ENCODE data around the gene PSMD5. TPM values are rescaled to one million over a fixed set of nuclear protein-coding genes. Genes with fewer than 3 reads are reported as not detected.

Gene PSMD5
- total RNA-seq, 6 experiments from 2014 or later: 56.9 to 63.2 (median 60.1) TPM

- H3K27me3 Mint-ChIP-seq (ENCODE audit: insufficient read depth): peaks cover 3% of the 10 kb centered on the region; the same call in 1 of the 2 replicates
- peaks cover 14% of the 10 kb centered on the region; the same call in 1 of the 2 replicates for H3K36me3 Mint-ChIP-seq (ENCODE audit: low read depth)
- no peak overlapping the region for H3K4me3 Mint-ChIP-seq
- H3K9me3 Mint-ChIP-seq: no peaks in the 10 kb centered on the region
- DNase-seq: no peak
- no peak for TF ChIP-seq CTCF (IDR thresholded peaks at IDR 0.05)
- no peak overlapping the region for H3K27ac Mint-ChIP-seq
- peaks cover 6% of the 10 kb centered on the region; the same call in 1 of the 2 replicates for H3K4me1 Mint-ChIP-seq (ENCODE audit: low read depth)
Observed at GRCh38 chr9:120855827-120856670, 13.3 kb upstream of the PSMD5 start.

- no peak for DNase-seq
- Mint-ChIP-seq H3K27ac (no peak overlapping the region), H3K9me3 (no peaks in the 10 kb centered on the region)
Observed at GRCh38 chr9:120854596-120855327, 12.0 kb upstream of the PSMD5 start.

GRCh38 chr9:120853198-120853597, 10.5 kb upstream of the PSMD5 start:
- Mint-ChIP-seq H3K9me3 (no peaks in the 10 kb centered on the region), H3K36me3 (ENCODE audit: low read depth) (peaks cover 8% of the 10 kb centered on the region; the same call in 1 of the 2 replicates), H3K4me3 (no peak overlapping the region), H3K27ac (no peak overlapping the region), H3K4me1 (ENCODE audit: low read depth) (peaks cover 6% of the 10 kb centered on the region; the same call in 1 of the 2 replicates), H3K27me3 (ENCODE audit: insufficient read depth) (peaks cover 2% of the 10 kb centered on the region; the same call in 1 of the 2 replicates)
- DNase-seq: no peak
- TF ChIP-seq CTCF (IDR thresholded peaks at IDR 0.05): no peak

More at GRCh38 chr9:120854596-120855327, 12.0 kb upstream of the PSMD5 start:
- Mint-ChIP-seq H3K4me1 (ENCODE audit: low read depth) (peaks cover 6% of the 10 kb centered on the region; the same call in 1 of the 2 replicates), H3K27me3 (ENCODE audit: insufficient read depth) (peaks cover 2% of the 10 kb centered on the region; the same call in 1 of the 2 replicates), H3K36me3 (ENCODE audit: low read depth) (peaks cover 8% of the 10 kb centered on the region; the same call in 1 of the 2 replicates), H3K4me3 (no peak overlapping the region)
- TF ChIP-seq CTCF (IDR thresholded peaks at IDR 0.05): no peak

- H3K4me3 Mint-ChIP-seq: no peak overlapping the region
- no peak for TF ChIP-seq CTCF (IDR thresholded peaks at IDR 0.05)
- H3K4me1 Mint-ChIP-seq (ENCODE audit: low read depth): peaks cover 6% of the 10 kb centered on the region; the same call in 1 of the 2 replicates
- no peak for DNase-seq
- no peaks in the 10 kb centered on the region for H3K9me3 Mint-ChIP-seq
- peaks cover 2% of the 10 kb centered on the region; the same call in 1 of the 2 replicates for H3K27me3 Mint-ChIP-seq (ENCODE audit: insufficient read depth)
- H3K36me3 Mint-ChIP-seq (ENCODE audit: low read depth): peaks cover 6% of the 10 kb centered on the region; the same call in 1 of the 2 replicates
- H3K27ac Mint-ChIP-seq: peak overlapping the region; percentile 51
Observed at GRCh38 chr9:120852240-120853010, 9.7 kb upstream of the PSMD5 start.

DNA sequence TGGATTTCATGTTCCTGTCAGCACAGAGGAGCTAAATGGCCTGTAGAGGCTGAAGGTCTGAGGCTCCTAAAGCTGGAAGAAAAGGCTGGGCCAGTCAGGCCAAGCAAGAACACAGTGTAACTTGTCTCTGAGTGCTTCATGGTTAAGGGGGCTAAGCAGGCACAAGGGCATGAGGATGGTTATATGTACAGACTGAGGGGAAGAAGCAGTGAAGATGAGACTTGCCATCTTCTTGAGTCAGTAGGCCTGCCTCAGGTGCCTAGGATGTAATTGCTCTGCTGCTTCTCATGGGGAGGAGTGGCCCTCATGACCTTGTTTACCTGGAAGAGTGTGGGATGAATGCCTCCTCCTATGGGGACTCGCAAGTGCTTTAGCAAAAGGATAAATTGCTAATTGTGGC, 8.7 kb upstream of the PSMD5 start:
- no peak for DNase-seq
- Mint-ChIP-seq H3K9me3 (no peaks in the 10 kb centered on the region), H3K36me3 (ENCODE audit: low read depth) (peaks cover 4% of the 10 kb centered on the region; the same call in 1 of the 2 replicates), H3K4me3 (no peak overlapping the region), H3K27me3 (ENCODE audit: insufficient read depth) (peaks cover 2% of the 10 kb centered on the region; the same call in 1 of the 2 replicates), H3K4me1 (ENCODE audit: low read depth) (peaks cover 6% of the 10 kb centered on the region; the same call in 1 of the 2 replicates), H3K27ac (no peak overlapping the region)
- TF ChIP-seq CTCF (IDR thresholded peaks at IDR 0.05): no peak
